HepG2 (cell line): Measurements from ENCODE around the gene ECSIT.
A peak's percentile ranks its signal among the peaks of the same experiment; 100 is the strongest.

Source experiments
- MAFK ChIP-seq, 2 experiments: IDR thresholded peaks in 1 of 2; conservative IDR thresholded peaks in 1 of 2; 2 replicates each; pipeline ENCODE4 v1.6.1; 2011; ENCODE audit warnings: improper control_type of control experiment in 2 of 2, low read length in 2 of 2
- SP2 ChIP-seq: sonication (generic); formaldehyde crosslinking; IDR thresholded peaks from 2 replicates; pipeline ENCODE4 v1.5.1; 2020; ENCODE audit warnings: mild to moderate bottlenecking, missing genetic modification reagents
- TARDBP ChIP-seq: sonication (generic); formaldehyde crosslinking; IDR thresholded peaks from 2 replicates; pipeline ENCODE4 v1.8.0; 2022; ENCODE audit warnings: mild to moderate bottlenecking, missing genetic modification reagents
- ZBTB26 ChIP-seq: IDR thresholded peaks from 2 replicates; pipeline ENCODE4 v1.6.1; 2016; ENCODE audit warnings: missing compliant biosample characterization, missing genetic modification reagents, borderline replicate concordance
- ZNF282 ChIP-seq: fragments of 450-650 bp; IDR thresholded peaks from 2 replicates; pipeline ENCODE4 v1.6.1; 2018; ENCODE audit not compliant: partially characterized antibody

- peak; percentile 87 for TF ChIP-seq SP2 (CRISPR knock-in tag)
- no peak for TF ChIP-seq ZNF282
- no peak for TF ChIP-seq MAFK (conservative IDR thresholded peaks at IDR 0.05 in 1 of 2, IDR thresholded peaks at IDR 0.05 in 1 of 2; ENCODE audit: low read length in 2 of 2)
- TF ChIP-seq ZBTB26 = no peak
- no peak for TF ChIP-seq TARDBP
These were observed 23.9 kb downstream of the ECSIT start for GRCh38 chr19:11505032-11505503.
